CD4-positive, alpha-beta T cell treated with Interleukin-10 for 1 hour (primary cell): ENCODE measurements around the gene NACA.
"Not testable (repeated sequence)": the region's sequence is repeated elsewhere in the genome, so short reads cannot be mapped to it uniquely, and the experiment has no call there.

Experiments used
- DNase-seq: peaks from one replicate; pipeline ENCODE4 v3.0.0-alpha.2; 2020

Gene NACA

DNA sequence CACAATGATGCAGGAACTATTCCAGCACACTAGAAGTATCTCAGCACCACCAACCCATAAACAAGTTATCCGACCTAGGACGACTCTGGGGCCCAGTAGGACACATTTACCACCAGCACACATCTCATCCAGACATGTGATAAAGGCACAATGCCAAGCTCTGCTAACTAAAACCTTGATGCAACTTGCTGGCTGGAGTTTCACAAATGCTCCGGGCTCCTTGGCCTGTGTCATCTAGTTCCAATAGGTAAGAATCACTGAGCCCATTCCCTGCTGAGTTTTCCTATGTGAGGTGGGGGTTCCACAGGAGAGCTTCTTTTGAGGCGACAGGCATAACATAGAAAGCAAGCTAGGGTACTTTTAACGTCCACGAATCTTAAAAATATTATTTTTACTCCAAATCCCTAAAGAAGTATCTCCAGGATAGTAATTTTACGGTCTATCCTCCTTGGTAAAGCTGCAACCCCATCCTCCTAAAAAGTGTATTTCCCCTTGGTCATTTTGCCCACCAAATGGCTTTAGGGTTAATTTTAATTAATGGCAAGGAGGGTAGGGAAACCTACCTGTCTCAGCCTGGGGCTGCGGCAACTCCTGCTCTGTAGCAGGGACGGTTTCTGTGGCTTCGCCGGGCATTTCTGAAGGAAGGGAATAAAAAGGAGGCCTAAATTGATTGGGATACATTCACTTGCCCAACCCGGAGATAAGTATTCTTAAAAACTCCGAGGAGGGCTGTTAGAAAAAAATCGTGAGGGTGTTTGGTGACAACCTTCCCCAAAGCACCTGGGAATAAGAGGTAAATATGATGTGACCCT lies 1.0 kb downstream of the NACA start:
- peak; percentile 24 for DNase-seq

DNA sequence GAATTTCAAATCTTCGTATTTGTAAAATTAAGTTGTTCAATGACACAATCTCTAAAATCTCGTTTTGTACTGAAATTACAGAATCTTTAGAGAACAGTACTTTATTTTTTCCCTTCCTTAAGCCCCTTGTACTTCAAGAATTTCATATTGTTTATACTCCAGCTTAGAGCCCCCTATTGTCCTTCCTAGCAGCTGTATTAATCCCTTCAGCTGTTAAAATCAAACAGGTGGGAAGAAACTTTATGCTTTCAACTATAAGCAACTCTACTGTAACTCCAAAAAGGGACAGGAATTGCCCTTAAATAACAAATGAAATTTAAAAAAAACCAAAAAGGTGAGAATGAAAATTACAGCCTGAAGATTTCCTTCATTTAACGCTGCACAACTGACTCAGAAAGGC lies 1.7 kb downstream of the NACA start:
- DNase-seq, result no peak

DNA sequence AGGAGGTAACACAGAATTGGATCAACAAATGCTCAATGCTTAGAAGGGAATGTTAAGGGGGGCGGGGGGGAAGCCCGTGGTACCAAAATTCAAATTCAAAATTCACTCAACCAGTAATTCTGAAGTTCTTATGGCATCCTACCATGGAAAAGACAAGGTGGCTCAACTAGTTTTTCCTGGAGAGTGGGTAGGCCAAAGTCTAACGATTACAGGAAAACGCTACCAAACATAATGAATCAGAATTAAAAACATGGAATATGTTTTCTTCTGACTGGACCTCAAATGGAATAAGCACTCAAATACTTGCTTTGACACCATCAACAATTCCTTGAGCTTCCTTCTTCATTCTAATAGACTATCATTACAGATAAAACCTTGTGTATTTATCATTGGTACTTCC lies 2.3 kb downstream of the NACA start:
- no peak for DNase-seq

DNA sequence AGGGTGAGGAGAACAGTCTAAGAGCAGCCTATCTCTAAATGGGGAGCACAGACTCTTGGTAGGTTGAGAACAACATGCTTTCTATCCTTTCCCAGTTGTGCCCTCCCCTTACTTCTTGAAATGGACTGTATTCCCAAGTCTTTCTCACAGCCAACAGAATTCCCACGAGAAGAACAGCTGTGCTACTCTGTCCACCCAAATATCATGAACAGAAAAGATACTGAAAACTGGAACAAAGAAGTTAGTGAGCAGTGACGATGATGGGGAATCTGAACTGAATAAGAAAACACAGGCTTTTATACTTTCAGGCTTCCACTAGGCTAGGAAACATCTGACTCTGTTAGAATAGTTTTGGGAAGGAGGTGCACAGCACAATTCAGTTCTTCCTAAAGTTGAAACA lies 3.4 kb downstream of the NACA start:
- no peak for DNase-seq

DNA sequence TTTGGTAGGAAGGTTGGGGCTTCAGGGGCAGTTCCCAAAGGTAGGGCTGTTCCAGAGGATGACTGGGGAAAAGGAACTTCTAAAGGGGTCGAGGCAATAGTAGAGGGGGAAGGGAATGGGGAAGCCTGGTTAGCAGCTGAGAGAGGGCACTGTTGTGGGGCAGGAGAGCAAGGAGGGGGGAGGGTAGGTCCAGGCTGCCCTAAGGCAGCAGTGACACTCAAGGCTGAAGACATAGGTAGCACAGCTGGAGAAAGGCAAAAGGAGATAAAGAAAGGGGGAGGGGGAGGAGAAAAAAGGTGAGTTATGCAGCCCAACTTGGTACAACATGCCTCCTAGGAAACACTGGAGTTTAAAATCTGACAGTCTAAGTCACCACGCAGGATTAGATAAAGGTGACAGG lies 3.9 kb downstream of the NACA start:
- no peak for DNase-seq

- no peak for DNase-seq
These were observed 4.4 kb downstream of the NACA start for GRCh38 chr12:56720731-56721151.

- no peak for DNase-seq
These were observed 6.0 kb downstream of the NACA start for GRCh38 chr12:56719056-56719455.

DNA sequence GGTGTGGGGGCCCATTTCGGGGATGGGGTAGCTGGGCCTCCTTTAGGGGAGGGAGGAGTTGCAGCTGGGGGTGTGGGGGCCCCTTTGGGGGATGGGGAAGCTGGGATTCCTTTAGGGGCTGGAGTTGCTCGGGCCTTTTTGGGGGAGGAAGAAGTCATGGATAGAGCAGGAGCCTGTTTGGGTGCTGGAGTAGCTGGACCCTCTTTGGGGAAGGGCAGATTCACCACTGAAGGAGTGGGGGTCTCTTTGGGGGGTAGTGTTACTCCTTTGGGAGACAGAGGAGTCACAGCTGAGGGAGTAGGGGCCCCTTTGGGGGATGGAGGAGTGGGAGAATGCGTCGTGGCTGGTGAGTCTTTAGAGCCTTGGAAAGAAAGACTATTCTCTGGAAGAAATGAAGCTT lies 6.5 kb downstream of the NACA start:
- DNase-seq, result no peak

DNA sequence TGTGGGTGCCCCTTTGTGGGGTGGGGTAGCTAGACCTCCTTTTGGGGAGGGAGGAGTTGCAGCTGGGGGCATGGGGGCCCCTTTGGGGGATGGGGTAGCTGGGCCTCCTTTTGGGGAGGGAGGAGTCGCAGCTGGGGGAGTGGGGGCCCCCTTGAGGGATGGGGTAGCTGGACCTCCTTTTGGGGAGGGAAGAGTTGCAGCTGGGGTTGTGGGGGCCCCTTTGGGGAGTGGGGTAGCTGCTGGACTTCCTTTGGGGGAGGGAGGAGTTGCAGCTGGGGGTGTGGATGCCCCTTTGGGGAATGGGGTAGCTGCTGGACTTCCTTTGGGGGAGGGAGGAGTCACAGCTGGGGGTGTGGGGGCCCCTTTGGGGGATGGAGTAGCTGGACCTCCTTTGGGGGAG lies 7.0 kb downstream of the NACA start:
- no peak for DNase-seq

DNA sequence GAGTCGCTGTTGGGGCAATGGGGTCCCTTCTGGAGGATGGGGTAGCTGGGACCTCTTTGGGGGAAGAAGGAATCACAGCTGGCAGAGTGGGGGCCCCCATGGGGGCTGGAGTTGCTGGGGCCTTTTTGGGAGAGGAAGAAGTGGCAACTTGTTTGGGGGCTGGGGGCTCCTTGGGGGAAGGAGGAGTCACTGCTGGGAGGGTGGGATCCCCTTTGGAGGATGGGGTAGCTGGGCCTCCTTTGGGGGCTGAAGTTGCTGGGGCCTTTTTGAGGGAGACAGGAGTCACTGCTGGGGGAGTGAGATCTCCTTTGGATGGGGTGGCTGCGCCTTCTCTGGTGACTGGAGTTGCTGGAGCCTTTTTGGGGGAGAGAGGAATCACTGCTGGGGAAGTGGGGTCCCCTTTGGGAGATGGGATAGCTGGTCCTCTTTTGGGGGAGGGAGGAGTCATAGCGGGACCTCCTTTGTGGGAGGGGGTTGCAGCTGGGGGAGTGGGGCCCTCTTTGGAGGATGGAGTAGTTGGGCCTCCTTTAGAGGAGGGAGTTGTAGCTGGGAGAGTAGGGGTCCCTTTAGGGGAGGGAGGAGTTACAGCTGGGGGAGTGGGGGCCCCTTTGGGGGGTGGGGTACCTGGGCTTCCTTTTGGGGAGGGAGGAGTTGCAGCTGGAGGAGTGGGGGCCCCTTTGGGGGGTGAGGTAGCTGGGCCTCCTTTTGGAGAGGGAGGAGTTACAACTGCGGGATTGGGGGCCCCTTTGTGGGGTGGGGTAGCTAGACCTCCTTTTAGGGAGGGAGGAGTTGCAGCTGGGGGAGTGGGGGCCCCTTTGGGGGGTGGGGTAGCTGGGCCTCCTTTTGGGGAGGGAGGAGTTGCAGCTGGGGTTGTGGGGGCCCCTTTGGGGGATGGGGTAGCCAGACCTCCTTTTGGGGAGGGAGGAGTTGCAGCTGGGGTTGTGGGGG lies 7.9 kb downstream of the NACA start:
- no peak for DNase-seq

DNA sequence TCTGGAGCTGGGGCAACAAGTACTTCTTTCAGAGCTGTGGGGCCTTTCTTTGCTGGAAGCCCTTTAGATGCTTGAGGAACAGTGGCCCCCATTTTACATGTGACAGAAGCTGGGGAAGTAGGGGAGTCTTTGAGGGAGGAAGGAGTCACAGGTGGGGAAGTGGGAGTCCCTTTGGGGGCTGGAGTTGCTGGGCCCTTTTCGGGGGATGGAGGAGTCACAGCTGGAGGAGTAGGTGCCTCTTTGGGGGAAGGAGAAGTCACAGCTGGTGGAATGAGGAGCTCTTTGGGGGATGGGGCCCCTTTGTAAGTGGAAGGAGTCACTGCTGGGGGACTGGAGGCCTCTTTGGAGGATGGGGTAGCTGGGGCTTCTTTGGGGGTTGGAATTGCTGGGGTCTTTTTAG lies 8.6 kb downstream of the NACA start:
- no peak for DNase-seq

DNA sequence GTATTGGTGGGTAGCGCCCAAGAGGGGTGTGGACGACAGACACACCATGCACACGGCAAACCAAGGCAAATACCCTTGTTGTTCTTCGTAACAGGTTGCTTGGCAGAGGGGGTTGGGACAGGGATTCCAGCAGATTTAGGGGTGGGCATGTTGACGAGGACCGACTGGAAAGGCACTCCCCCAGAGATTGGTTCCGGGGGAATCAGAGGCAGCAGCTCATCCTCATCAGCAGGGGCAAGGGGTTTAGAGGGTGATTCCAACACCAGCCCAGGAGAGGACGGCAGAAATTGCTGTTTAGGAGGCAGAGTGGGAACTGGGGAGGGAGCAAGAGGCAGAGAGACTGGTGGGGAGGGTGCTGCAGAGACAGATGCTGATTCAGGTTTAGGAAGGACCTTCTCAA lies 9.3 kb downstream of the NACA start:
- DNase-seq, result no peak

- no peak for DNase-seq
These were observed 10.6 kb downstream of the NACA start for GRCh38 chr12:56714431-56714929.

DNA sequence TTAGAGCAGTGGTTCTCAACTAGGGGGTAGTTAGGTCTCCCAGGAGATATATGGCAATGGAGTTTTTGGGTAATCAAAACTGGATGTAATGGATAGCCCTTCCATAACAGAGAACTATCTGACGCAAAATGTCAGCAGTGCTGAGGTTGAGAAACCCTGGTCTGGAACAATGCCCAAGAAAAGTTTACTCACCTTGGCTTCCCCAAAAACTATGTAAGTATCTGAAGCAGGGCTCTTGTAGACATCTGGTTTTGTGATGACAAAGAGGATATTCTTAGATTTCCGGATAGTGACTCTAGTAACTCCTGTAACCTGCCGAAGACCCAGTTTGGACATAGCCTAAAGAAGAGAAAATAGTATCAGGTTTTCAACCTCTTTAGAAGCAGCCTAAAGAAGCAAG lies 11.8 kb downstream of the NACA start:
- DNase-seq, result no peak

DNA sequence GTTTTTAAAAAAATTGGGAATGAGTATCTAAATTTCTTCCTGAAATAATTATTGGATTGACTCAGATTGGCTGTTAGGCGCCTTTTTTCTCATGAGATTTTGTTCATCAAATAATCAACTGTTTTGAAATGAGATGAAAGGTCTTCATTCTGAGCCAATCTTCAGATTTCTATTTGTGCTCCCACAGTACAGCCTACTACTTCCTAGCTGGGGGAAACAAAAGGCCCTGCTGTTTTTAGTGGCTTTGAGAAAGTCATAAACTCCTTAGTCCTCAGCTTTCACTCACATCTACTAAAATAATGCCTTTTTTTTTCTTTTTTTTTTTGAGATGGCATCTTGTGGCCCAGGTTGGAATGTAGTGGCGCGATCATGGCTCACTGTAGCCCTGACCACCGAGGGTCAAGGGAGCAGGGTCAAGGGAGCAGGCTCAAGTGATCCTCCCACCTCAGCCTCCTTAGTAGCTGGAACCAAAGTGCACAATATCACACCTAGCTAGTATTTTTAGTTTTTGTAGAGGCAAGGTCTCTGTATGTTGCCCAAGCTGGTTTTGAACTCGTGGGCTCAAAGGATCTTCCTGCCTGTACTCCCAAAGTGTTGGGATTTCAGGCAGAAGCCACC lies 15.2 kb downstream of the NACA start:
- DNase-seq, result no peak

DNA sequence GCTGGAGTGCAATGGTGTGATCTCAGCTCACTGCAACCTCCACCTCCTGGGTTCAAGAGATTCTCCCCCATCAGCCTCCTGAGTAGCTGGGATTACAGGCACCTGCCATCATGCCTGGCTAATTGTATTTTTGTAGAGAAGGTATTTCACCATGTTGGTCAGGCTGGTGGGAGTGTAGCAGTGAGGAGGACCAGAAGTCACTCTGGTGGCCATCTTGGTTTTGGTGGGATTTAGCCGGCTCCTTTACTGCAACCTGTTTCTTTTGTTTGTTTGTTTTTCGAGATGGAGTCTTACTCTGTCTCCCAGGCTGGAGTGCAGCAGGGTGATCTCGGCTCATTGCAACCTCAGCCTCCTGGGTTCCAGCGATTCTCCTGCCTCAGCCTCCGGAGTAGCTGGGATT lies 20.6 kb downstream of the NACA start:
- DNase-seq, result not testable (repeated sequence)

DNA sequence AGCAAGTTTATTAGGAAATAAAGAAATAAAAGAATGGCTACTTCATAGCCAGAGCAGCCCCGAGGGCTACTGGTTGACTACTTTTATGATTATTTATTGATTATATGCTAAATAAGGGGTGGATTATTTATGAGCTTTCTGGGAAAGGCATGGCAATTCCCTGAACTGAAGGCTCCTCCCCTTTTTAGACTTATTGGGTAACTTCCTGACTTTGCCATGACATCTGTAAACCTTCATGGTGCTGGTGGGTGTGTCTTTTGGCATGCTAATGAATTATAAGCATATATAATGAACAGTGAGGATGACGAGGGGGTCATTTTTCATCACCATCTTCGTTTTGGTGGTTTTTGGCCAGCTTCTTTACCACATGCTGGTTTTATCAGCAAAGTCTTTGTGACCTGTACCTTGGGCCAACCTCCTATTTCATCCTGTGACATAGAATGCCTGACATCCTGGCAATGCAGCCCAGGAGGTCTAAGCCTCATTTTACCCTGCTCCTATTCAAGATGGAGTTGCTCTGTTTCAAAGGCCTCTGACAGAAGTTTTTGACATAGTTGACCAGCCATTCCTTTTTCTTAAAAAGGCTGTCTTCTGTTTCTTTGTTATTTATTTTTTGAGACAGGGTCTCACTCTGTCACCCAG lies 26.0 kb downstream of the NACA start:
- DNase-seq, result no peak

DNA sequence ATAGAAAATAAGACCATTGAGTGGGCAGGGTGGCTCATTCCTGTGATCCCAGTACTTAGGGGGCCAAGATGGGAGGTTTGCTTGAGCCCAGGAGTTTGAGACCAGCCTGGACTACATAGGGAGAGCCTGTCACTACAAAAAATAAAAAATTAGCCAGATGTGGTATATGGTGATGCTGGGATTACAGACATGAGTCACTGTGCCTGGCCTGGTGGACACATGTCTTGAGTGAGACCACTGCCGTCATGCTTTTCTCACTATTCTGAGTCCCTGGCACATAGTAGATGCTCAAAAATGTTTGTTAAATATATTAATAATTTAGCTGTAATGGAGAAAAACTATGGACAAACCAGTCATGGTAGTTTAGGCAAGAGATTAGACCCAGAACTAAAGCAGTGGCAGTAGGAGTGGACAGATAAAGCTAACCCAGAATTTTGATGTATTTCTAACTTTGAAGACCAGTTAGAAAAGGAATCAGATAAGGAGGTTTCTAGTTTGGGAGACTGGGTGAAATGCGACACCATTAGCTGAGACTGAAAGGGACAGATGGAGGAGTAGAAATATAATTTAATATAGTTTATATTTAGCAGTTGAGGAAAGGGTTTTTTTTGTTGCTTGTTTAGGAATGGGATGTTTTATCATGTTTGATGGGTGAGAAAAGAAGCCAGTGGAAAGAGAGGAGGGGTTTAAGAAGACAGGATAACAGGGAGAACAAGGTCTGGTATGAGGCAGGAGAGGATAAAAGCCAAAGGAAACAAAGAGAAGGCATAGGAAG lies 29.6 kb downstream of the NACA start:
- no peak for DNase-seq

DNA sequence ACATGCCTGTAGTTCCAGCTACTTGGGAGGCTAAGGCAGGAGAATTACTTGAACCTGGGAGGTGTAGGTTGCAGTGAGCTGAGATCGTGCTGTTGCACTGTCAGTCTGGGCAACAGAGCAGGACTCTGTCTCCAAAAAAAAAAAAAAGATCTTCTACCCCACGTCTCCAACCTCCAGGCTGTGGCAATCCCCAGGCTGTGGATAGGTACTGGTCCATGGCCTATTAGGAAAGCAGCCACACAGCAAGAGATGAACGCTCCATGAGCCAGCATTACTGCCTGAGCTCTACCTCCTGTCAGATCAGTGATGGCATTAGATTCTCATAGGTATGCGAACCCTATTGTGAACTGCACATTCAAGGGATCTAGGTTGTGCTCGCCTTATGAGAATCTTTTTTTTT lies 30.9 kb downstream of the NACA start:
- DNase-seq, result no peak

- no peak for DNase-seq
These were observed 36.3 kb downstream of the NACA start for GRCh38 chr12:56688846-56689109.

- DNase-seq, result peak; percentile 98
These were observed 36.8 kb downstream of the NACA start, which contains the start of gene PTGES3 for GRCh38 chr12:56688129-56688845. TSS of gene PTGES3 (minus strand) at chr12:56688284. CDS start at chr12:56687999, 285 bp downstream.
